ENCODE measurements around the gene CADPS. TPM values are rescaled to one million over a fixed set of nuclear protein-coding genes. Genes with fewer than 3 reads are reported as not detected.

CADPS gene
- total RNA-seq, 1 experiment from 2014 or later = not detected

DNA sequence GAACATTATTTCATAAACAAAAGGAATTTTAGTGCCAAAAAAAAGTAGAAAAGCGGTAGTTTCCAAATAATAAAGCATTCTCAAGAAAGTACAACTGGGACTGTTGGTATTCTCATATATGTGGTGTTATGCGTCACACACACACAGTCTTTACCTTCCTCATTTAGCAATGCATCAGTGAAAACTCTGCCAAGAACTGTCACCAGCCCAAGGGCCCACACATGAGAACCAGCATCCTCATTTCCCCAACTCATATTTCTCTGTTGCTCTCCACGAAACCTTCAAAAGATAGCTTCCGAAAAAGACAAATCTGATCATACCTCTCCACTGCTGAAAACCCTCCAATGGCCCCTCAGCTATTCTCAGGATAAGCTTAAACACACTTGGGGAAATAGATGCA is 150.7 kb downstream of the CADPS start:
- H3K4me3 ChIP-seq (ENCODE audit: low read depth in 2 of 2, low read length in 2 of 2) = no peak overlapping the region
- ATAC-seq (no peak), DNase-seq (ENCODE audit: low read depth, low spot score) (no peak)
- H3K27me3 ChIP-seq (ENCODE audit: control insufficient read depth, insufficient read depth, low read length) = no peaks in the 10 kb centered on the region
- BruUV-seq (replicated peaks) = no TSS peak
- TF ChIP-seq POLR2AphosphoS5 (IDR thresholded peaks at IDR 0.05; ENCODE audit: low read depth, low read length) = no peak
- no peak for TF ChIP-seq TCF7L2 (IDR thresholded peaks at IDR 0.05; ENCODE audit: low read depth, low read length)
- TF ChIP-seq, protein P1, sequence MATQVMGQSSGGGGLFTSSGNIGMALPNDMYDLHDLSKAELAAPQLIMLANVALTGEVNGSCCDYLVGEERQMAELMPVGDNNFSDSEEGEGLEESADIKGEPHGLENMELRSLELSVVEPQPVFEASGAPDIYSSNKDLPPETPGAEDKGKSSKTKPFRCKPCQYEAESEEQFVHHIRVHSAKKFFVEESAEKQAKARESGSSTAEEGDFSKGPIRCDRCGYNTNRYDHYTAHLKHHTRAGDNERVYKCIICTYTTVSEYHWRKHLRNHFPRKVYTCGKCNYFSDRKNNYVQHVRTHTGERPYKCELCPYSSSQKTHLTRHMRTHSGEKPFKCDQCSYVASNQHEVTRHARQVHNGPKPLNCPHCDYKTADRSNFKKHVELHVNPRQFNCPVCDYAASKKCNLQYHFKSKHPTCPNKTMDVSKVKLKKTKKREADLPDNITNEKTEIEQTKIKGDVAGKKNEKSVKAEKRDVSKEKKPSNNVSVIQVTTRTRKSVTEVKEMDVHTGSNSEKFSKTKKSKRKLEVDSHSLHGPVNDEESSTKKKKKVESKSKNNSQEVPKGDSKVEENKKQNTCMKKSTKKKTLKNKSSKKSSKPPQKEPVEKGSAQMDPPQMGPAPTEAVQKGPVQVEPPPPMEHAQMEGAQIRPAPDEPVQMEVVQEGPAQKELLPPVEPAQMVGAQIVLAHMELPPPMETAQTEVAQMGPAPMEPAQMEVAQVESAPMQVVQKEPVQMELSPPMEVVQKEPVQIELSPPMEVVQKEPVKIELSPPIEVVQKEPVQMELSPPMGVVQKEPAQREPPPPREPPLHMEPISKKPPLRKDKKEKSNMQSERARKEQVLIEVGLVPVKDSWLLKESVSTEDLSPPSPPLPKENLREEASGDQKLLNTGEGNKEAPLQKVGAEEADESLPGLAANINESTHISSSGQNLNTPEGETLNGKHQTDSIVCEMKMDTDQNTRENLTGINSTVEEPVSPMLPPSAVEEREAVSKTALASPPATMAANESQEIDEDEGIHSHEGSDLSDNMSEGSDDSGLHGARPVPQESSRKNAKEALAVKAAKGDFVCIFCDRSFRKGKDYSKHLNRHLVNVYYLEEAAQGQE (IDR thresholded peaks at IDR 0.05; ENCODE audit: insufficient read depth in 1 of 2, low read depth in 2 of 2, low read length in 1 of 2) = no peak
- TF ChIP-seq, protein P2, sequence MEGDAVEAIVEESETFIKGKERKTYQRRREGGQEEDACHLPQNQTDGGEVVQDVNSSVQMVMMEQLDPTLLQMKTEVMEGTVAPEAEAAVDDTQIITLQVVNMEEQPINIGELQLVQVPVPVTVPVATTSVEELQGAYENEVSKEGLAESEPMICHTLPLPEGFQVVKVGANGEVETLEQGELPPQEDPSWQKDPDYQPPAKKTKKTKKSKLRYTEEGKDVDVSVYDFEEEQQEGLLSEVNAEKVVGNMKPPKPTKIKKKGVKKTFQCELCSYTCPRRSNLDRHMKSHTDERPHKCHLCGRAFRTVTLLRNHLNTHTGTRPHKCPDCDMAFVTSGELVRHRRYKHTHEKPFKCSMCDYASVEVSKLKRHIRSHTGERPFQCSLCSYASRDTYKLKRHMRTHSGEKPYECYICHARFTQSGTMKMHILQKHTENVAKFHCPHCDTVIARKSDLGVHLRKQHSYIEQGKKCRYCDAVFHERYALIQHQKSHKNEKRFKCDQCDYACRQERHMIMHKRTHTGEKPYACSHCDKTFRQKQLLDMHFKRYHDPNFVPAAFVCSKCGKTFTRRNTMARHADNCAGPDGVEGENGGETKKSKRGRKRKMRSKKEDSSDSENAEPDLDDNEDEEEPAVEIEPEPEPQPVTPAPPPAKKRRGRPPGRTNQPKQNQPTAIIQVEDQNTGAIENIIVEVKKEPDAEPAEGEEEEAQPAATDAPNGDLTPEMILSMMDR (IDR thresholded peaks at IDR 0.05) = no peak
- H3K36me3 ChIP-seq (ENCODE audit: control insufficient read depth, insufficient read depth, low read length) = no peaks in the 10 kb centered on the region
- intact Hi-C loops (cut with micrococcal nuclease; ENCODE audit: unreplicated experiment) (no loop called here), in situ Hi-C loops (cut with HindIII; ENCODE audit: low pct_unique_long_range_greater_than_20kb, low sequenced_read_pairs) (no loop called here)
- ChIA-PET POLR2A (no interaction called here), CTCF (no interaction called here)
- H3K27ac ChIP-seq (ENCODE audit: low read length) = no peak overlapping the region
- no peaks in the 10 kb centered on the region for H3K4me1 ChIP-seq (ENCODE audit: control insufficient read depth, insufficient read depth, low read length)
- no peaks in the 10 kb centered on the region for H3K9me3 ChIP-seq (ENCODE audit: control insufficient read depth, insufficient read depth, low read depth, low read length)

DNA sequence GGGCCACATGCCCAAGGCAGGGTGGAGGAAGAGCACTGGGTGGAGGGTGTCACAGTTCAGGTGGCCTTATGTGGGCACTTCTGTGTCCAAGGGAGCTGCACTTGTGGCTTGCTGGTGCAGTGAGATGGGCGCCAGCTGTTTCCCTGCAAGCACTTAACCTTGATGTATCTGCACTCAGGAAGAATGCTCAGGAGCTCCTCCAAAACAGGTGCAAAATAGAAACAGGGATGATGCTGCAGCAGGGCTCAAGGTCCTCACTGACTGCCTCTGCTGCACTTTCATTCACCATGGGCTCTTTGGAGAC is 151.3 kb downstream of the CADPS start:
- BruUV-seq (replicated peaks) = no TSS peak

More for the DNA sequence above, 151.3 kb downstream of the CADPS start:
- CTCF ChIA-PET = no interaction called here
- TF ChIP-seq SIN3A (IDR thresholded peaks at IDR 0.05; ENCODE audit: borderline replicate concordance, insufficient read depth, low read depth, low read length) (no peak), TCF7L2 (IDR thresholded peaks at IDR 0.05; ENCODE audit: low read depth, low read length) (no peak), POLR2AphosphoS5 (IDR thresholded peaks at IDR 0.05; ENCODE audit: low read depth, low read length) (no peak)
- TF ChIP-seq, protein P1 (IDR thresholded peaks at IDR 0.05; ENCODE audit: insufficient read depth in 1 of 2, low read depth in 2 of 2, low read length in 1 of 2) = no peak
- TF ChIP-seq, protein P2 (IDR thresholded peaks at IDR 0.05) = no peak
- ATAC-seq (no peak), DNase-seq (ENCODE audit: low read depth, low spot score) (no peak)
- in situ Hi-C loops (cut with HindIII; ENCODE audit: low pct_unique_long_range_greater_than_20kb, low sequenced_read_pairs) (no loop called here), intact Hi-C loops (cut with micrococcal nuclease; ENCODE audit: unreplicated experiment) (no loop called here)
- H3K27me3 ChIP-seq (ENCODE audit: control insufficient read depth, insufficient read depth, low read length) = no peaks in the 10 kb centered on the region
- H3K36me3 ChIP-seq (ENCODE audit: control insufficient read depth, insufficient read depth, low read length) = no peaks in the 10 kb centered on the region
- H3K27ac ChIP-seq (ENCODE audit: low read length) = no peak overlapping the region
- H3K9me3 ChIP-seq (ENCODE audit: control insufficient read depth, insufficient read depth, low read depth, low read length) = no peaks in the 10 kb centered on the region
- POLR2A ChIA-PET = no interaction called here
- H3K4me3 ChIP-seq (ENCODE audit: low read depth in 2 of 2, low read length in 2 of 2) = no peak overlapping the region
- H3K4me1 ChIP-seq (ENCODE audit: control insufficient read depth, insufficient read depth, low read length) = no peaks in the 10 kb centered on the region
